CD4-positive, alpha-beta T cell treated with Interleukin-6 for 4 hours (primary cell): ENCODE measurements around the gene CTIF.

Source experiments
- DNase-seq: peaks from one replicate; pipeline ENCODE4 v3.0.0-alpha.2; 2020; ENCODE audit warnings: mixed read lengths

Gene CTIF

GRCh38 chr18:48623468-48624235 is 84.8 kb downstream of the CTIF start:
- no peak for DNase-seq

DNA sequence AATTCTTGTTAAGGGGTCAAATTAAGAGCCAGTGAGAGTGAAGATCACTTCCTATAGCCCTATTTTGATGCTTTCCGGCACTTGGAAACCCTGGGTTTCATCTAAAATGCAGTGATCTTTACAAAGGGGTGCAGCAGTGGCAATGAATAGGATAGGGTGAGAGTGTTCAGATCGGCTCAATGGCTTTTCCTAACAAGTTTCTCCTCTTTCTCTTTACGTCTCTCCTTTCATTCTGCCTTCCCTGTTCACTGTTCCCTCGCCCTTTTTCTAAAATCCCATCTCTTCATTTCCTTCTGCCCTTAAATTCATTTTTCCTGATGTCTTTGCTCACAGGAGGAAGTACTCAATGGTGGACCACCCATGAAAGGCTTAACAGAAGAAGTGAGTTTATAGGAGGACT is 86.0 kb downstream of the CTIF start:
- no peak for DNase-seq

GRCh38 chr18:48627216-48627615 is 88.4 kb downstream of the CTIF start:
- DNase-seq: no peak

GRCh38 chr18:48629730-48630324 is 91.0 kb downstream of the CTIF start:
- DNase-seq: no peak

- DNase-seq: no peak
These were observed 93.0 kb downstream of the CTIF start for GRCh38 chr18:48631851-48632250.

DNA sequence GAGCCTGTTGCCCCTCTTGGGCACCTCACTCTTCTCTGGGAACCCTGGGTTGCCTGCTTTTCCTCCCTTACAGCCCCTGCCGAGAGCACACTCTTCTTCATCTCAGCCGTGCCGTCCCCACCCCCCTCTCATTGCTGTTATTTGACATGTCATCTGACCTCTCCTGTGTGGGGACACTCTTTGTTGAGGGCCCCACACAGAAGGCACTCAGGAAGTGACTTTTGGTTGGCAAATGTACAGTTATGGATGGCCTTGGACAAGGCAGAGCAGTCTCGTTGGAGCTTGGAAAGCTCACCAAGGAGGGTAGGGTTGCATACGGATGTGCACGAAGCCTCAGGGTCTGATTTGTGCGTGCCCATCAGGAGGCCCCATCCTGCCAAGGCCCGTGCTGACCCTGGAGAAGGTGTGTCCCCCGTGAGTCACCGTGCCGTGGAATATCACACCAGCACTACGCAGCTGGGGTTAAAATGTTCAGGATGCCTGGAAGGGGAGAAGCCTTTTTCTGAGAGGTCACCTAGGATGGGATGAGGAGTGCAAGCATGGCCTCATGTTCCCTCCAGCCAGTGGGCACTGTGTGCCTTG is 93.9 kb downstream of the CTIF start:
- no peak for DNase-seq

GRCh38 chr18:48634491-48634890 is 95.7 kb downstream of the CTIF start:
- no peak for DNase-seq

DNA sequence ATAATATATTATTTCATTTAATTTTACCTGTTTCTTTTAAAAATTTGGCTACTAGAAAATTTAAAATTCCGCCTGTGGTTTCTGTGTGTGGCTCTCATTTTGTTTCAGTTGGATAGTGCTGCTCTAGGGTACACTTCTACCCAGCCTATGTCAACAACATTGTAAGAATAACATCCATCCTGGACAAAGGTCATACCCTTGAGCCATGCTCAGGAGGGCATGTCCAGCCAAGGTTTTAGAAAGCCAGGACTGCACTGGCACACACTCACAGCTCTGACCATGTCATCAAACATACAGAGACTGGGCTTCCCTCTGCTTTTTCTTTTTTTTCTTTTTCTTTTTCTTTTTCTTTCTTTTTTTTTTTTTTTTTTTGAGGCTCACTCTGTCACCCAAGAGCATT is 96.1 kb downstream of the CTIF start:
- DNase-seq: no peak

DNA sequence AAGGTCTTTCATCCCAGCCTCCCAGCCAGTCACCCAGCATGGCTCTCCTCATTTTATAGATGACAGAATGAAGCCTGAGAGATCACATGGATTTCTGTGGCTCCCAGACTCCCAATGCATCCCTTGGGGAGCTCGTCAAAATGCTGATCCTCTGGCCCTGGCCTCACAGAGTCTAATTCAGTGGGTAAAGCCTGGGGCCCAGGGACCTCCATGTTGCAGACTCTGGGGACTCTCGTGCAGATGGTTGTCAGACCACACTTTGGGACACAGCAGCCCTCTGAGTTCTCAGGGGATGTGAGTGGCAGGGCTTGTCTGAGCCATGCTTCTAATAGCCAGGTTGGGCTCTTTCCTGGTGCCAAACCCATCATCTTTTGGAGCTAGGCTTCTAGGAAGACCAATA is 97.0 kb downstream of the CTIF start:
- no peak for DNase-seq

DNA sequence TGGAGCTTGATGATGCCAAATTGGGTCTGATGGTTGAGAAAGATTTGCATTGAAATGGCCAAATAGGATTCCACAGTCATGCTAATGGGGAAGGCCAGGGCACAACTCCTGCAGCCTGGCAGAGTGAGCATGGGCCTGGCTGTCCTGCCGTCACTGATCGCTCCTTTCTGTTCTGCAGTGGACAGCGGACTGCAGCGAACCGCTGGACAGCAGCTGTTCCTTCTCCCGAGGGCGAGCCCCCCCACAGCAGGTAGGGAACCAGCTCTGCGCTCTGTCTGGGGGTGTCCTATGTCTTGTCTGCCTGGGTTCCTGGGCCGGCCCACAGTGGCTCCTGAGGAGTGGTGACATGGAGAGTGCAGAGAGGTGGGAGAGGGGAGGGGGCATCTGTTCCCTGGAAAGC is 97.6 kb downstream of the CTIF start:
- no peak for DNase-seq

DNA sequence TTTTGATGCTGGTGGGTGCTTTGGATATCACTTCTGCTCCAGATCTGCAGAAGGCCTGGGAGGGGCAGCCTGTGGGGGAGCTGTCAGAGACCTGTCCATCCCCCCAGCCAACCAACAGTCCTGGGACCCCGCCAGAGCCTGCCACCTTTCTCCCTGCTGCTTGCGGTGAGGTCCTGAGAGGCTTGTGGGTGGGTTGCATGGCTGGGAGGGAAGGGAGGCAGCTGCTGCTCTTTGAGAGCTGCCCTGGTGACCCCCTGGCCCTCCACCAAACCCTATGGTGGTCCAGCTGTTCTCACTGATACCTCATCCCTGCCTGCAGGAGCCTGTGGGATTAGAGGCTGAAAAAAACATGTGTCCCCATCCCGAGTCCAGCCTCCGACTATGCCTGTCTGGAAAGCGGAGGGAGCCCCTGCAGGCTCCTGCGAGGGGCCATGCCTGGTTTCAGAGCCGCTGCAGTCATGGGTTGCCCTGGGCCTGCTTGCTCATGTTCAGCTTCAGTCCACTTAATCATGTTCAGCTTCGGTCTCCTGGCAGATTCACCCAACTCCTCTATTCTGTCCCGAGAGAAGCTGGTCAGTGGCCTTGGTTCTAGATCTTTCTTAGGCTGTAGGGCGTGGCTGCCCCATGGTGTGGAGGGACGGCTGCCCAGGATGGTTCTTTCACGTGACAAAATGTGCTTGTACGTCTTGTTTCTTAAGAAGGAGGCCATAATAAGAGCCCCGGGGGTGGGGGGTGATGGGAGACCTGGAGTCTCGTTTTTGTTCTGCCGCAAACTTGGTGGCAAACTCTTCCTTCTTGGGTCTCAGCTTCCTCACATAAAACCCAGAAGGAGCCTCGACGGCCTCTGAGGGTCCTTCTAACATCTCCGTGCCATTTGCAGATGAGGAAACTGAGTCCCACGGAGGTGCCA is 98.5 kb downstream of the CTIF start:
- DNase-seq: no peak

- no peak for DNase-seq
These were observed 99.6 kb downstream of the CTIF start for GRCh38 chr18:48638451-48638850.

- DNase-seq: no peak
These were observed 100.3 kb downstream of the CTIF start for GRCh38 chr18:48638896-48639771.

DNA sequence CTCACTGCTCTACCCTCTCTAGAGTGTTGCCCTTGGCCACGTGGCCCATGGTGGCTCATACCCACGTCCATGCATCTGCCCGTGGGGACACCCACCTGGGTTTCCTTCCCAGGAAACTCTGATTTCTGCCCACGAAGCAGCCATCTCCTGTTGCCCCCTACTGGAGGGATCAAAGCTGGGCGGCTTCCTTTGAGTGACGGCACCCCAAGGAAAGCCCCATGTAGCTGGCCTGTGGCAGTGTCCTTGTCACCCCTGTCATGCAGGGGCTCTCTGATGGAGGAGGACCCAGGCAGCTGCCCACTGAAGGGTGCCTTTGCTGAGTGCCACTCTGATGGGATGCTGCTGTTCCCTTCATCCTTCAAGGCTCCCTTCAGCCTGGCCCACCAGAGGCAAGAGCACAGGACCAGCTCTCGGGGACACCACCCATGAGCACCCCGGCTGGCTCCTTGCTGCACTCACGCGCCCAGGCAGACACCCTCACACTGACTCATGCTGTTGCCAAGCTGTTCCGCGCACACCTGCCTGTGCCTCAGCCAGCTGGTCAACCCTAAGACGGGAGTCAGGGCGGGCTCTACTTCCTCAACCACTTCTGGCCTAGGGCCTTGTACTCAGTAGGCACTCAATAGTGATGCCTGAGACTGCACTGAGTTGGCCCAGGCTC is 101.1 kb downstream of the CTIF start:
- DNase-seq: no peak

GRCh38 chr18:48640566-48641270 is 101.9 kb downstream of the CTIF start:
- no peak for DNase-seq

GRCh38 chr18:48641981-48642380 is 103.2 kb downstream of the CTIF start:
- DNase-seq: no peak

DNA sequence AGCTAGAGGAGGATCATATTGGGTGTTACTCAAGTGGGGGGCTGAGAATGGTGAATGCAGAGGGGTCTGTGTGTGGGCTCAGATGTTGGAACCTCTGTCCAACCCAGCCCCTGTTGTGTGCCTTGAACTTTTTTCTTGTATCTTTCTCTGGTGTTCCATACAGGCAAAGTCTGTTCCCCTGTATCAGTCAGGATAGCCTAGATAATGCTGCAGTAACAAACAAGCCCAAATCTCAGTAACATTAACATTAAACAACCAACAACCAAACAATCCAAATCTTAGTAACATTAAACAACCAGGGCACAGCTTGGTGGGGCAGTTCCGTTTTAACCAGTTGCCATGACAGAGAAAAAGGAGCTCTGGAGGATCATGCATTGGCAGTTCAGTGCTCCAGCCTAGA is 103.7 kb downstream of the CTIF start:
- no peak for DNase-seq

GRCh38 chr18:48643262-48643661 is 104.4 kb downstream of the CTIF start:
- DNase-seq: no peak

DNA sequence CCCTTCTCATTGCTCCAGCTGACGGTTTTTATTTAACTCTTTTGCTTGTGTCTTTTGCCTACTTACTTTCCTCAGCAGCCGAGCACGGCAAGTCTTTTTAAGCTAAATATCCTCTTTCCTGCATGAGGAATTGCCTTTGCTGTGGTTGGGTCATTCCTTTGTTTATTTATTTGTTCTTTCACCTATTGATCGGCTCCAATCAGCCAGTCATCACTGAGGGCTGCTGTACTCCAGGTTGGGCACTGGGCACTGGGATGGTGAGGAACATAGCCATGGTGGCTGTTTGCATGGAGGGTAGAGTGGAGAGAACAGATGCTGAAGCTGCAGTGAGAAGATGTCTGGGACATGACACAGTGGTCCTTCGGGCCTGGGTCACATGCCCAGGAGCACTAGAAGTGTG is 105.2 kb downstream of the CTIF start:
- DNase-seq: no peak

DNA sequence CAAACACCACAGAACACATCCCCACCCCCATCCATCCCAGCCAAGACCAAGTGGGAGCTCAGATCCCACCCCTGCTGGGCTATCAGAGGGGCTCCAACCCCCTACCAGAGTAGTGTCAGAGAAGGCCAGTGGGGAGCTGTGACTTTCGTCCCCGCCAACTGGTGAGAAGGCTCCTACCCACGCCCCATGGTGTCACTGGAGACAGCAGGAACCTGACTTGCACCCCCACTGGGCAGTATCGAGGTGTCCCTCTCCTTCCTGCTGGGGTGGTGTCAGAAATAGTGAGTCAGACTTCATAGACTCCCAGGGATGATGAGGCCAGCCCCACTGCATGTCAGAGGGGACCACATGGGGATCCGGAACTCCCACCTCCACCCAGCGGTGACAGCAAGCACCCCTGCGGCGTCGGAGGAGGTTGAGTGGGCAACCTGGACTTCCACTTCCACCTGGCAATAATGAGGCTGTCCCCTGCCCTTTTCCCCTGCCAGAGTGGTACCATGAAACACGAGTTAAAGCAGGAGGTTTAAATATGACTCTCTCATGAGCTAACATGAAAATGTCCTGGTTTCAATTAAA is 106.7 kb downstream of the CTIF start:
- DNase-seq: no peak

GRCh38 chr18:48646976-48647375 is 108.1 kb downstream of the CTIF start:
- DNase-seq: no peak
